Adipose tissue (tissue), 3 donors: ENCODE results near the gene CCDC28B. TPM values are rescaled to one million over a fixed set of nuclear protein-coding genes. Genes with fewer than 3 reads are reported as not detected.

Experiments
- H3K27ac ChIP-seq: one replicate; pipeline ENCODE4 v1.5.1; 2013; ENCODE audit warnings: low read depth, low read length
- WGBS, 3 donors: extraction: QIAGEN DNeasy Blood & Tissue Kit; methylation state at CpG; one replicate each; pipeline ENCODE4 v1.1.7; 2013; 5-methylcytosine and 5-hydroxymethylcytosine counted together
- polyA plus RNA-seq, 3 donors: library from polyadenylated mRNA; stranded (reverse); fragments of 200-250 nt; gene quantifications; one replicate each; pipeline ENCODE4 v1.2.3, GENCODE V29; 2013
- donor health status: healthy with polysubstance abuse.
- donor health status: Bipolar disorder and iron deficiency.
- donor health status: healthy.

Gene CCDC28B
- polyA plus RNA-seq, 3 donors = 3.5 to 15.9 (median 4.1) TPM

- H3K27ac ChIP-seq = no peak overlapping the region
- WGBS, 3 donors = 96 to 99% (median 97%) methylated on average over 9 of the region's 9 CpGs
Observed at GRCh38 chr1:32187850-32188249, 12.5 kb upstream of the CCDC28B start.

- WGBS, 3 donors = 93 to 97% (median 94%) methylated on average over 8 of the region's 8 CpGs
- H3K27ac ChIP-seq = no peak overlapping the region
Observed at GRCh38 chr1:32192220-32192948, 8.0 kb upstream of the CCDC28B start.

- no peak overlapping the region for H3K27ac ChIP-seq
- 93 to 98% (median 94%) methylated on average over 6 of the region's 6 CpGs for WGBS, 3 donors
Observed at GRCh38 chr1:32194984-32195383, 5.4 kb upstream of the CCDC28B start.

GRCh38 chr1:32195531-32195930 lies 4.9 kb upstream of the CCDC28B start:
- no peak overlapping the region for H3K27ac ChIP-seq
- WGBS, 3 donors = 83 to 93% (median 85%) methylated on average over 3 of the region's 3 CpGs

- H3K27ac ChIP-seq = no peak overlapping the region
Observed at GRCh38 chr1:32195972-32196823, 4.2 kb upstream of the CCDC28B start.

- WGBS, 3 donors = 79 to 93% (median 92%) methylated on average over 1 of the region's 1 CpG
- H3K27ac ChIP-seq = no peak overlapping the region
Observed at GRCh38 chr1:32197074-32197473, 3.3 kb upstream of the CCDC28B start.

GRCh38 chr1:32197837-32198236 lies 2.6 kb upstream of the CCDC28B start:
- 54 to 80% (median 61%) methylated on average over 6 of the region's 6 CpGs for WGBS, 3 donors
- H3K27ac ChIP-seq = no peak overlapping the region

GRCh38 chr1:32198237-32199042 lies 2.0 kb upstream of the CCDC28B start:
- WGBS, 3 donors = 74 to 86% (median 83%) methylated on average over 3 of the region's 3 CpGs
- H3K27ac ChIP-seq = no peak overlapping the region

GRCh38 chr1:32199043-32199716 lies 1.2 kb upstream of the CCDC28B start:
- H3K27ac ChIP-seq = no peak overlapping the region
- 53 to 72% (median 67%) methylated on average over 4 of the region's 4 CpGs for WGBS, 3 donors

- no peak overlapping the region for H3K27ac ChIP-seq
- 18 to 49% (median 48%) methylated on average over 6 of the region's 6 CpGs for WGBS, 3 donors
Observed at GRCh38 chr1:32199717-32200072, 700 bp upstream of the CCDC28B start.

GRCh38 chr1:32201011-32201855 lies 838 bp downstream of the CCDC28B start:
- no peak overlapping the region for H3K27ac ChIP-seq

GRCh38 chr1:32204943-32205361 lies 4.6 kb downstream of the CCDC28B start:
- WGBS, 3 donors = 24 to 54% (median 39%) methylated on average over 26 of the region's 26 CpGs
- H3K27ac ChIP-seq = no peak overlapping the region

More at GRCh38 chr1:32201011-32201855, 838 bp downstream of the CCDC28B start:
- 1 to 3% (median 2%) methylated on average over 26 of the region's 26 CpGs for WGBS, 3 donors

GRCh38 chr1:32205401-32206370 lies 5.3 kb downstream of the CCDC28B start, which contains the start of gene IQCC:
Gene IQCC, plus strand, starts transcription at chr1:32205671. Its CDS starts 11 bp downstream, at chr1:32205682.
- H3K27ac ChIP-seq = no peak within 1 kb of the TSS
- 1 to 3% (median 3%) methylated on average over 67 to 77 of the region's 77 CpGs for WGBS, 3 donors

GRCh38 chr1:32208469-32208868 lies 8.1 kb downstream of the CCDC28B start:
- WGBS, 3 donors = 86 to 90% (median 88%) methylated on average over 6 of the region's 6 CpGs
- no peak overlapping the region for H3K27ac ChIP-seq

GRCh38 chr1:32208891-32209328 lies 8.5 kb downstream of the CCDC28B start, which contains the start of gene DCDC2B:
Gene DCDC2B, plus strand, starts transcription at chr1:32209089. Its CDS starts 5 bp downstream, at chr1:32209094.
- 61 to 78% (median 74%) methylated on average over 5 of the region's 5 CpGs for WGBS, 3 donors
- no peak within 1 kb of the TSS for H3K27ac ChIP-seq
